ENCODE results near the gene MUC6.

MUC6 gene

GRCh38 chr11:1037506-1038055 is 1.1 kb upstream of the MUC6 start:
- DNase-seq: no peak

DNA sequence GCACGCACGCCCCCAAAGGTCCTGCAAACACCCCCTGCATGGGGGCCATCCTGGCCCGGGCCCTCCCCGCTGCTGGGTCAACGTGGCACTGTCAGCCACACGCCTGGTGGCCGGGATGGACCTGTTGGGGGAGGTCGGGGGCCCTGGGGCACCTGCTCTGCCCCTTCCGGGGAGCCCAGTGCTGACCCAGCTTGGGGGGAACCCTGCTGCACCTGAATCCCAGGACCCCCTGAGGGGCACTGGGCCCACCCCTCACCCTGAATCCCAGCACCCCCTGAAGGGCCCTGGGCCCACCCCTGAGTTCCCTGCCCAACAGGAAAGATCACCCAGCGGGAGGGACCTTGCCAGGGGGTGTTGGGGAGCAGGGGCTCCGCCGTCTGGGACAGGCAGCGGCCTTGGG is 413 bp upstream of the MUC6 start:
- no peak for DNase-seq

DNA sequence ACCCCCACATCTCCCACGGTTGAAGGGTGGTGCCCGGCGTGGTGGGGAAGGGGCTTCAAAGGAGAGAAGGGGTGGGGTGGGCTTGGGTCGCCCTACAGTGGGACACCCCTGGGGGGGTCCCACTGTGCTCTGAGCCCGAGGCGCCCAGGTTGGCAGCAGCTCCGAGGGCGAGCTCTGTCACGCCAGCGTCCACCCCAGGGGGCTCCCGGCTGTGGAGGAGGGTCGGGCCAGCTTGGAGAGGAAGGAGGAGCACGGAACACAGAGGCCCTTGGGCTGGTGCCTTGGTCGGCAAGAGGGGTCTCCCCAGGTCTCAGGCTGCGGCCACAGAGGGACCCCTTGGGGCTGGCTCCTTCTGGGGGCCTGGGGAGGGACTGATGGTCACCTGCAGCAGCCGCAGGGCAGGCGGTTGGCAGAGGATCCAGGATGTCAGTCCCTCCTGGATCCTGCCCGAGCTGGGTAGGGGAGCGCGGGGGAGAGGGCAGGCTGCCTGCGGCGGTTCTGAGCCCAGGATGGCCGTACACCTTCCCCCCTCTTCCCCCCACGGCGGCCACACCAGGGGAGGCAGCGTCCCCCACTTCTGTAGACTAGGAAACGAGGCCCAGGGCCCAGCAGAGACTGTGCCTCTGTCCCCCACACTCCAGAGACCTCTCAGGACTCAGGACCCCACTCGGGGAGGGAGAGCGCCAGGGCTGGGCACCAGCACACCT is 788 bp downstream of the MUC6 start:
- DNase-seq: no peak

DNA sequence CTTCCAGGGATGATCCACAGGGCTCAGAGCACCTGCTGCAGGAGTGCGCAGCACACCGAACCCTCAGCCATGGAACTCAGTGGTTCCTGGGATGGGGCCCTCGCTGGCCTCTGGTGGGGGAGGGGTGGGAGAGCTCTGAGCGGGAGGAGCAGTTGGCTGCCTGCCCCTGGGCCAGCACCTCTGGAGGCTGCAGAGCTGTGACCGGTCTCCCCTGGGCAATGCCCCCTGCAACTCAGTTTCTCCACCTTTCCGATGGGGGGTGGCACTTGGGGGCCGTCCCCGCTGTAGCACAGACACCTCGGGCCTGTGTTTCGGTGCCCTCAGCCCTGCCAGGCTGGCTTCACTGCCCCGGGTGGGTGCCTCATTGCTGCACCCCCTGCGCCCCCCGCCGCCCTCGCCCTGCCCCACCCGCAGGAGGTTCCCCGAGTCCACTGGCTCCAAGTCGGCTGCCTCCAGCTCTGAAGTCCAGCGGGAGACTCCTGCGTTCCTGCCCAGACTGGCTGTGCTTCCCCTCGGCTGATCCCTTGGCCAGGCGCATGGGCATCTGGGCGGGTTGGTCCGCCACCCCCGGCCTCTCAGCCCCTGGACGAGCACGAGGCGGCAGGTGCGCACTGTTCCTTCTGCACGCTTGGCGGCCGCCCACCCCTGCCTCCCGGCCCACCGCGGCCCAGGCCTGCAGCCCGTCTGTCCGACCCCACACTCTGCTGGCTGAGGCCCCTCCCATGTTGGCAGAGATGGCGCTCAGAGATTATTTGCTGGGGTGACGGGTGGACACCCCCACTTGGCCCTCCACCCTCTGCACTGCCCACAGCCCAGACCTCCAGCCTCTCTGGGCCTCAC is 1.8 kb downstream of the MUC6 start:
- DNase-seq: no peak

- DNase-seq: no peak
Observed at GRCh38 chr11:1034001-1034400, 2.5 kb downstream of the MUC6 start.

GRCh38 chr11:1033016-1033798 is 3.3 kb downstream of the MUC6 start:
- DNase-seq: no peak

DNA sequence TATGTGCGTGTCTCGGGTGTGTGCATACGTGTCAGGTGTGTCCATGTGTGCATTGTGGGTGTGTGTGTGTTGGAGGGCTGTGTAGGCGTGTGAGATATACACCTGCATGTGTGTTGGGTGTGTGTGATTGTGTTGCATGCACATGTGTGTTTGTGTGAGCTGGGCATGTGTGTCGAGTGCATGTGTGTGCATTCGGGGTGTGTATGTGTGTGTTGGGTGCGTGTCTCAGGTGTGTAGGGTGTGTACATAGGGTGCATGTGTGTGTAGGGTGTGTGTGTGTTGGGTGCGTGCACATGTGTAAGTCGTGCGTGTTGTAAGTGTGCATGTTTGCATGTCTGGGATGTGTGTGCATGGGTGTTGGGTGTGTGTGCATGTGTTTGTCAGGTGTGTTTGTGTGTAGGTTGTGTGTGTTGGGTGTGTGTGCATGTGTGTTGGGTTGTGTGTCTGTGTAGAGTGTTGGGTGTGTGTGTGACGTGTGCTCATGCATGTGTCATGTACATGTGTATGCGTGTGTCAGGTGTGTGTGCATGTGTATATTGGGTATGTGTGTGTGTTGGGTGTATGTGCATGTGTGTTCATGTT is 4.1 kb downstream of the MUC6 start:
- DNase-seq: no peak

DNA sequence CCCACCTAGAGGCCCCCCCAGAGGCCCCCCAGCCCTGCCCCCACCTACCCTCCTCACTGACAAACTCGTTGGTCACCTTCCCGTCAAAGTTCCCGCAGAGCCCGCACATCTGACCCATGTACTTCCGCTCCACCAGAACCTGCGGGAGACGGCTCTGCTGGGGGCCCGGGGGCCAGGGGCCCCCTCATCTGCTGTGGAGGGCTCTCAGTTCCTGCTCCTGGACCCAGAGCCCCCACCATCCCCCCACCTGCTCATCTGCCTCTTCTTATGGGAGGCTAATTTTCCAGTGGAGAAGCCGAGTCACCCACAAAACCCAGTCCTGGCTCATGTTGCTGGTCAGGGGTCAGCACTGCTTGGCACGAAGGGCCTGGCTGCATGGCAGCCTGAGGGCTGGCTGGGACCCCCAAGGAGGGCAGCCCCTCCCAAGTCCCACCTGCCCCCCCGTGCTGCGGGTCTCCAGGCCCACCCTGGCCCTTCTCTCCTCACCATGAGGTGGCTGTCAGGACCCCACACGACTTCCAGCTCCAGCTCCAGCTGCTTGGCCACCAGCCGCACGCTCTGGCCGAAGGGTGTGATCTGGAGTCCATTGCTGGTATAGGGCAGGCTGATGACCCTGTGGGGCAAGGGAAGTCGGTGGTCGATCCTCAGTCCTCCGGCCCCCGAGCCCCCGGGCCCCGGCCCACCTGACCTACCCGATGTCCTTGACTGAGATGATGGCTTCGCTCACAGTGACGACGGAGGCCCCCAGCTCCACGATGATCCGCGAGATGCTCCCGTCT is 5.2 kb downstream of the MUC6 start:
- no peak for DNase-seq

GRCh38 chr11:1030556-1030955 is 6.0 kb downstream of the MUC6 start:
- no peak for DNase-seq

DNA sequence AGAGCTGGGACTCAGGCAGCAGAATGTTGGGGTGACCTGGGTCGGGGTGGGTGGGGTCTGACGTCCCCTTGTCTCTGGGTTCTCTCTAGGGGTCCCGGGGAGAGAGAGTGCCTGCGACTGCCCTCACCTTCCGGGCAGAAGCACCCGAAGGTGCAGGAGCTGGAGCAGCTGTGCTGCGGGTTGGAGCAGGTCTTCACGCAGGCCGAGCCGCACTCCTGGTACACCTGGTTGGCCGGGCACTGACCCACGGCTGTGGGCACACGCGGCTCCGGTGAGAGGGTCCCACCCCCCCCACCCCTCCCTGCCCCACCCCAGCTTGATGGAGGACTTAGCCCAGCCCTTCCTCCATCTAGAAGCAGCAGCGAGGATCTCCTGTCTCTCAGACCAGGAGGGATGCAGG is 6.4 kb downstream of the MUC6 start:
- DNase-seq: no peak

DNA sequence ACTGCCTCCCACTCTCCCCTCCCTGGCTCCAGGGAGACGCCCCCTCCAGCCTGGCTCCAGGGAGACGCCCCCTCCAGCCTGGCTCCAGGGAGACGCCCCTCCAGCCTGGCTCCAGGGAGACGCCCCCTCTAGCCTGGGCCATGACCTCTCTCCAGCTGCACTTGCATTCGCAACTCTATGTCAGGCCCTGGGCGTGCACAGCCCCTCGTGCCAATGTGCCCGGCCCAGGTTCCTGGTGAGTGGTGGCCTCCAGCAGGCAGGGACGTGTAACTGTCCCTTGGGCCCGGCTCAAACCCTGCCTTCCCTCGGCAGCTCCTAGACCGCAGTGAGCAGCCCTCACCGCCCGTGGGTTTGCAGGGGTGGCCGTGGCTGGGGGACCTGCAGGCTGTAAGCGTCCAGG is 6.9 kb downstream of the MUC6 start:
- no peak for DNase-seq

DNA sequence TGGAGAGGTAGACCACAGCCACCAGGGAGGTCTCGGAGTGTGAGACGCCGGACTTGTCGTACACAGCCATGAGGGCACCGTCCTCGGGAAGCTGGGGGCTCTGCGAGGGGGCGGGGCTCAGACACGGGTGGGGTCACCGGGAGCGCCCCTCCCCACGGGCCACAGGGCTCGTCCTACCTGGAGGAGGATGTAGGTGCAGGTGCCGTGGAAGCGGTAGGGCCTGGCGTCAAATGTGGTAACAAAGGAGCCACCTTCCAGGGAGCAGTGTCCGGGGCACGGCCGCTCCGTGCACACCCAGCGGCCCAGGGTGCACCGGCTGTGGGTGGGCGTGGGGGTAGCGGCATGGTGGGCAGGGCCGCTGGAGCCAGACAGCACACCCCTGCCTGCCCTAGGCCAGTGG is 7.5 kb downstream of the MUC6 start:
- DNase-seq: no peak

DNA sequence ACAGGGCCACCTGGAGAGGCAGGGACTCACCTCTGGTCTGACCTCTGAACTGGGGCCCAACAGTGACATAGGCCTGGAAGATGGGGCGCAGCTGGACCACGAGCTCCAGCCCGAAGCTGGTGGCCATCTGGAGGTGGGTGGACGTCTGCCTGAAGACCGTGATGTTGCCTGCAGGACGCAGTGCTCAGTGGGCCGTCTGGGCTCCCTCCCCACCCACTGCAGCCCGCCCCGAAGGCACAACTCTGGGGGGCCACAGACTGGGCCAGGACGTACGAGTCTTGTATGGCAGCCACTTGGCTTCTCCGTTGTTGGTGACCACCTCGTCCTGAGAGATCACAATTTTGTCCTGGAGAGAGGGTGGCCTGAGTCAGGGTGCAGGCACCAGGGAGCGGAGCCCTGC is 7.9 kb downstream of the MUC6 start:
- DNase-seq: no peak

DNA sequence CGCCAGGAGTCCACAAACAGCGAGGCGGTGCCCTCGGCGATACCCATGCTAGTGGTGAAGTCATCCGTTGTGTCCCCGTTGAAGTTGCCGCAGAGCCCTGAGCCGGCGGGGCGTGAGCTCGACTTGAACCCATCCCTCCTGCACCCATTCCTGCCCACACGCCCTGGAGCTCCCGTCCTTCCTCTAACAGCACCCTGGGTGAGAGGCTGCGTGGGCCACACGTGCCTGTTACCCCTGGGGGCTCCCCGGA is 8.3 kb downstream of the MUC6 start:
- no peak for DNase-seq

DNA sequence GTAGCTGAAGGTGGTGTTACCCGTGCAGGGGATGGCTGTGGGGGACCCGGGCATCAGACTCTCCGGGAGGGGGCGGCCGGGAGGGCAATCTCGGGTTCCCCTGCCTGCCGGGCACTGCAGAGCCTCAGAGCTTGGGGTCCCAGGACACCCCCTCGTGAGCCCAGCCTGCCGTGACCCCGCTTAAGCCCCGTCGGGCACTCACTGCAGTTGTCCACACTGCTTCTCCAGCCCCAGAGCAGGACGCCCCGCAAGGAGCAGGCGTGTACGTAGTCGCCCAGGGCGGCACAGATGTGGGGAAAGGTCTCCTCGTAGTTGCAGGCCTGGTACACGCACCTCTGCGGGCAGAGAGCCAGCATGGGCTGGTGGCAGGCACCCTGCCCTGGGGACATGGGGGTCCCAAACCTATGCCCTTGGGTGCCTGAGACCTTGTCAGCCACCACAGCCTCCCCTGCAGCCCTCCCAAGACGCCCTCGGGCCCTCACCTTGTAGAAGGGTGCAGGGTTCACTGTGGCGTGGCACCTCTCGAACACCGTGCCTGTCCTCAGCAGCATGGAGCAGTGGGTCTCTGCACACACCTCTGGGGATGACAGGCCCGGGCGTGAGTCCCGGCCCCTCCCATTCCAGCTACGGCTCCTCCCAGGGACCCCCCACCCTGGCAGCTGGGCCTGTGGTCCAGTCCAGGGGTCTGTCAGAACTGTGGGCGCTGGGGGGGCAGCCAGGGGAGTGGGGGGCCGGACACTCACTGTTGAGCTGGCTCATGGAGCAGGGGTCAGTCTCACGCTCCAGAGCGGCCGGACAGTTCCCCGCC is 8.8 kb downstream of the MUC6 start:
- DNase-seq: no peak

- DNase-seq: peak in 1 of 58 donors; percentile 41
Observed at GRCh38 chr11:1026641-1027482, 9.7 kb downstream of the MUC6 start.

DNA sequence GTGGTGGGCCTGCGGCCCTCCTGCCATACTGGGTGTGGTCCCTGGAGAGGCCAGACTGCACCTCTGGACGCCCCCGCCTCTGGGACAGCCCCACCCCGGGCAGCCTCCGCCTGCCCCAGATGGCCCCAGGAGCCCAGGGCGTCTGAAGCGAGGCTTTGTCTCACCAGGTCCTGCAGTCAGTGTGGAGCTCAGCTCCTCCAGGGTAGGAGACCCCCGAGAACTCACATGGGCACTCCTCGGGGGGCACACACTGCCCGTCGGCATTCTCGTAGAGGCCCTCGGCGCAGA is 10.4 kb downstream of the MUC6 start:
- DNase-seq: no peak

DNA sequence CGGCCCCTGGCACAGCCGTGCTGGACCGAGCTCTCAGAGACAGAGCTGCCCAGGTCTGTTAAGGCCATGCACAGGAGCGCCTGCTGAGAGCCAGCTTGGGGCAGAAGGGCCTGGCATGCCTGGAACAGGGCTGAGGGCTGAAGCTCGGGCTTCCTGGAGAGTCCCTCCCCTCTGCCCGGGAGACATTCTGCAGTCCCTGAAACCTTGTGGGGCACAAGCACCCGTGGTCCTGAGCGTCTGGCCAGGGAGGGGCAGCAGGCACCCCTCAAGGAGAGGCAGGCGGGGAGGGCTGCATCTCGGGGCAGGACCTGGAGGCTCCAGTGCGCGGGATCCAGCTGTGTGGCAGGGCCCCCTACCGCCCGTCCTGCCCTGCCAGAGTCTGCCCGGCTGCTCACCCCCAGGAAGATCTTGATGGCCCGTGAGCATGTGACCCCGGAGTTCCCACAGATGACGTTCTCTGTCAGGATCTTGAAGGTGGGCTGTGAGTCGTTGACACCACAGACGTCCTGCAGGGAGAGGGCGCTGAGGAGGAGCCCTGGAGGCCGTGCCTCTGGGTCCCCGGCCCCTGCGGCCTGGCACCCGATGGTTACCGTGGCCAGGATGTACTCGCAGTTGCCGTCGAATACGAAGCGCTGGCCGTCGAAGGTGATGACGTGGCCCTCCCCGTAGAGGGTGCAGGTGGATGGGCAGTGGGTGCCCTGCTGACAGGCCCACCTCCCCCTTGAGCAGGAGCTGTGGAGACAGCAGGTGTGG is 10.9 kb downstream of the MUC6 start:
- no peak for DNase-seq

All from anterior cingulate cortex (tissue), 58 donors.